HT1080 (cell line): ENCODE results near the gene PRDM4. TPM values are rescaled to one million over a fixed set of nuclear protein-coding genes. Genes with fewer than 3 reads are reported as not detected.
"Not testable (repeated sequence)": the region's sequence is repeated elsewhere in the genome, so short reads cannot be mapped to it uniquely, and the experiment has no call there.

Experiments used
- DNase-seq: peaks from one replicate; pipeline ENCODE4 v3.0.0-alpha.2; 2015; ENCODE audit warnings: low read depth
- total RNA-seq: library from RNA; depleted of rRNA; stranded (reverse); fragments of >200 nt; shearing (Covaris generic); gene quantifications from 2 replicates; pipeline ENCODE4 v1.2.3, GENCODE V29; 2014

Gene PRDM4
- total RNA-seq, 1 experiment from 2014 or later: 45.4 TPM

DNA sequence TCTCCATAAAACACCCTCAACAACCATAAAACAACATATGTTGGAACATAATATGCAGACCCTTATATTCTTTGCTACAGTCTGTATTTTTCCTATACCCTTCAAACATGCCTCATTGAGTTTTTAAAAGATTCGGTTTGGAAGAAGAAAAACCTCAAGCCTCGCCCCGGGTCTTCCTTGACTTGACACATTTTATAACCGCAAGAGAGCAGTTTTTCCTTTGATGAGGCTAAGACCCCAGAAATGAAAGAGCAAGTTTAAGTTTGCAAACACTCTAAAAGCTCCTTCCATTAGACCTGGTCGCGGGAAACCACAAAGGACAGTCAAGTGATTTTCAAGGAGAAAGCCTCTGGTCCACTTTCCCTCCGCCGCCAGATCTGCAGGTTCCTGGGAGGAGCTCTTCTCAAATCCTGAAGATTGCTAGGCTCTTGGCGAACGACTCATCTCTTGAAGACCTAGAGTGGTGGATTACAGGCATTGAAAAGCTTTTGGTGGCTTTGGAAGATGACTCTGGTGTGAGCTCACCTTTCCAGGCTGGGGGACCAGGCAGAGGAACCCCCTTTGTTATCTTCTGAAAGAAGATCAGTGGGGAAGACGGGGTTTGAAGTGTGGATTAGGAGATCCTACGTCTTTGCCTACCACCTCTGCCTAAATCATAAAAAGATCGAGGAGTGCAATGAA lies 13.6 kb upstream of the PRDM4 start, which contains the start of gene ASCL4:
Gene ASCL4 (plus strand): TSS at position 356 of the 681 bp plus-strand sequence. CDS start 515 bp downstream, outside the sequence.
- no peak for DNase-seq

DNA sequence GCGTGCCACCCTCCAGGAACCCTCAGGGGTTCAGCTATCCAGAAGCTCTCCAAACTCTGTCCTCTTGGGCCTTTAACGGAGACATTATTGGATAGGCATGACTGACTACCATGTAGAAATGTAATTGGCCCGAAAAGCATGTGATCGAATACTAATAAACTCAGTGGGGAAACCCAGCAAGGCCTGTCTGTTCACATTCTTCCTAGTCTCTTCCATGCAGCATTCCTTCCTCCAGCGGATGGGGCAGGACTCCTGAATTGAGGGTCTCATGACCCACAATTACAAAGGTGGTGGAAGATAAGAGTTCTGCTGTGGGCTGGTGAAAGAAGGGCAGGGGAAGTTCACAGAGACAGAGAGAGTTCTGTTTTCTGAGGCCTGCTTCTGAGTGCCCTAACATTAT lies 6.5 kb upstream of the PRDM4 start:
- DNase-seq: no peak

GRCh38 chr12:107765316-107765715 lies 4.4 kb upstream of the PRDM4 start:
- DNase-seq: no peak

DNA sequence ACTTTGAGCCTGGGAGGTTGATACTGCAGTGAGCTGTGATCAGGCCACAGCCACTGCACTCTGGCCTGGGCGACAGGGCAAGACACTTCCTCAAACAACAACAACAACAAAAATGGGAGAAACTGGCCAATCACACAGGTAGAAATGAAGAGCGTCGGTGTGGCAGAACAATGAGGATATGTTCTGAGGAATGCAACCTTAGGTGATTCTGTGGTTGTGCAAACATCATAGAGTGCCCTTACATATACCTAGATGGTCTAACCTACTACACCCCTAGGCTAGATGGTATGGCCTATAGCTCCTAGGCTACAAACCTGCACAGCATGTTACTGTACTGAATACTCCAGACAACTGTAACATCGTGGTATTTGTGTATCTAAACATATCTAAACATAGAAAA lies 3.7 kb upstream of the PRDM4 start:
- DNase-seq: no peak

GRCh38 chr12:107762874-107763273 lies 1.9 kb upstream of the PRDM4 start:
- DNase-seq: no peak

DNA sequence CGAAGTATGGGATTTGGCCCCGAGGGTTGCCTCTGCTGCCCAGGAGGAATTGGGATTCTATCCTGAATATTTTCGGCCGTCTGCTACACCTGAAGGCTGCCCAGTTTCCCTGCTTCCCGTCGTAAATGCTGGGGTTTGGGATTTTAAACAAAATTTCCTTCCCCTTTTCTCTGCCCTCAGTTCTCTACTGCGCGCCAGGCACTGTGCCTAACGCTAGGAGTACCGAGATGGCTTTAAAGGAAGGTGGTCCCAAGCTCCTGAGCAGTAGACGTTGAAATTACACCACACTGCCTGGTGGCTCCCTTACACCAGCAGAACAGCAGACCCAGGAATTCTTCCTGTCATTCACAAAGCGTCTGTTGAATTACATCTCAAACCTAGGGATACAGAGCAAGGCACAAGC lies 566 bp upstream of the PRDM4 start:
- DNase-seq: no peak

GRCh38 chr12:107760207-107760808 lies 629 bp downstream of the PRDM4 start:
- peak; percentile 27 for DNase-seq

GRCh38 chr12:107759410-107759809 lies 1.5 kb downstream of the PRDM4 start:
- peak; percentile 88 for DNase-seq

DNA sequence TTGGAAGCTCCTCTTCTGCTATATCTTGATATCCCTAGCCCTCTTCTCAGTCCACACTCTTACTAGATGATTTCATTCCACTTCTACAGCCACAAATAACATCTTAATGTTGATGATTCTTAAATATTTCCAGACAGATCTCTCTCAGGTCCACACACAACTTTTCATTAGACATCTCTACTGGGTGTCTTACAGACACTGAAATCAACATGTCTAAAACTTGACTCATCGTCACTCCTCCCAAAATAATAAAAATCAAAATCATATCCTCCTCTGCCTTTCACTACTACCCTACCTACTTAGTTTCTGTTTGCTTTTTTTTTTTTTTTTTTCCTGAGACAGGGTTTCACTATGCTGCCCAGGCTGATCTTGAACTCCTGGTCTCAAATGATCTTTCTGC lies 11.9 kb downstream of the PRDM4 start:
- peak; percentile 61 for DNase-seq

DNA sequence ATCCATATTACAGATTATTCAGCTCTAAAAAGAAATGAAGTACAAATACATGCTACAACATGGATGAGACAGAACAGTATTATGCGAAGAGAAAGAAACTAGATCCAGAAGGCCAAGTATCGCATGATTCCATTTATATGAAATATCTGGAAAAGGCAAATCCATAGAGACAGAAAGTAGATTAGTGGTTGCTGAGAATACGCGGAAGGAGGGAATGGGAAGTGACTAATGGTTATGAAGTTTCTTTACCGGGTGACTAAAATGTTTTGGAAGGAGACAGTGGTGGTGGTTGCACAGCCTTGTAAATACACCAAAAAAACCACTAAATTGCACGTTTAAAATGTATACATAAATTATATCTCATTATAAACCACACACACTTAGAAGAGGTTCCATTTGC lies 12.5 kb downstream of the PRDM4 start:
- DNase-seq: peak; percentile 82

- DNase-seq: no peak
These were observed 24.0 kb downstream of the PRDM4 start for GRCh38 chr12:107736914-107737313.

GRCh38 chr12:107735763-107736162 lies 25.2 kb downstream of the PRDM4 start:
- DNase-seq: no peak

- DNase-seq: peak; percentile 13
These were observed 26.8 kb downstream of the PRDM4 start for GRCh38 chr12:107734139-107734538.

- no peak for DNase-seq
These were observed 28.6 kb downstream of the PRDM4 start for GRCh38 chr12:107732365-107732764.

- no peak for DNase-seq
These were observed 29.6 kb downstream of the PRDM4 start for GRCh38 chr12:107731366-107731765.

- DNase-seq: no peak
These were observed 30.2 kb downstream of the PRDM4 start for GRCh38 chr12:107730618-107731341.

- not testable (repeated sequence) for DNase-seq
These were observed 33.2 kb downstream of the PRDM4 start for GRCh38 chr12:107727742-107728141.

DNA sequence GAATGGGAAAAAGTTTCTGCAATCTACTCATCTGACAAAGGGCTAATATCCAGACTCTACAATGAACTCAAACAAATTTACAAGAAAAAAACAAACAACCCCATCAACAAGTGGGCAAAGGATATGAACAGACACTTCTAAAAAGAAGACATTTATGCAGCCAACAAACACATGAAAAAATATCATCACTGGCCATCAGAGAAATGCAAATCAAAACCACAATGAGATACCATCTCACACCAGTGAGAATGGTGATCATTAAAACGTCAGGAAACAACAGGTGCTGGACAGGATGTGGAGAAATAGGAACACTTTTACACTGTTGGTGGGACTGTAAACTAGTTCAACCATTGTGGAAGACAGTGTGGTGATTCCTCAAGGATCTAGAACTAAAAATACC lies 33.6 kb downstream of the PRDM4 start:
- DNase-seq: not testable (repeated sequence)

DNA sequence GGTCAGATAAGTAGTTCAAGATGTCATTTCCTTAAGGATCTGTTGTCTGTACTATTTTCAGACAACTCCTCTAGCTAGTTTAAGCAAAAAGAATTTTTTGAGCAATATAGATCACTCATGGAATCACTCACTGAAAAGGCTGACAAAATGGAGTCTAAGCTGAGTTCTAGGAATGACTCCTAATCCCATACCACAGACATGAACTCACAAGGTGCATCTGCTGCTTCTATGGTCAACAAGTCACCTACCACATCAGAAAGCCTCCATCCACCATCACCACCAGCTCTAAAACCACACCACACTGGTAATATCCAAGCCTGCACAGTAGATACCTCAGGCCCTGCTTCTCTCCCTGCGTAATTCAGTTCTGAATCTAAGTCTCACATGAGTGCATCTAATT lies 42.3 kb downstream of the PRDM4 start:
- DNase-seq: no peak

DNA sequence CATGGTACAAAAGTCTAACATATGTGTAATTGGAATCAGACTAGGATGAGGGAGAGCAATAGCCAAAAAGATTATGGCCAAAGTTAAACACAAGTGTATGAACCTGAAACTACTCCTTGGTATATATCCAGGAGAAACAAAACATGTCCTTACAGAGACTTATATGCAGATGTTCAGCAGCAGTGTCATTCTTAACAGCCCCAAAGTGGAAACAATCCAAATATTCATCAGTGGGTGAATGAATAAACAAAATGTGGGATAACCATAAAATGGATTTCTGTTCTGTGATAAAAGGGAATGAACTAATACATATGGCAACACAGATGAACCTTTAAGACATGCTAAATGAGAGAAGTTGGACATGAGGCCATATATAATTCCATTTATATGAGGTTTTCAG lies 45.2 kb downstream of the PRDM4 start:
- no peak for DNase-seq

- DNase-seq: not testable (repeated sequence)
These were observed 55.4 kb downstream of the PRDM4 start for GRCh38 chr12:107705522-107705921.

DNA sequence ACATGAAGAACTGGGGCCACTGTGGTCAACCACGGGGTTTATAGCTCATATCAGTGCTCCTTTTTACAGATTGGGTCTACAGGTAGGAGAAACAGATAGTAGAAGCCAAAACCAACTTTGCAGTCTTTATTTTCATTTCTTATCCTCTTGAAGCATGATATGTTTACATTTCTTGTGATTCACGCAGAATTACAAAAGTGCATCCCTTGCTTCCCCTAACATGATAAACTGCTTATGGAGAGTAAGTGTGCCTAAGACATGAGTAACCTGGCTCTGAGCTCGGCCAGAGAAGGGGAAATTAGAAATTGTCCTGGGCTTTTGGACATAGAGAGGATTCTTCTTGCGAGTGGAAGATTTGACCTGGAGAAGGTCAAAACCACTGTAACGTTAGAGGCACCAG lies 56.9 kb downstream of the PRDM4 start:
- no peak for DNase-seq
